Measurements from ENCODE around the gene ANTXRL.

- TF ChIP-seq RAD21 (IDR thresholded peaks at IDR 0.05; ENCODE audit: low read depth) (no peak), EP300 (IDR thresholded peaks at IDR 0.05; ENCODE audit: borderline replicate concordance) (no peak), USF1 (IDR thresholded peaks at IDR 0.05) (no peak), TAF1 (IDR thresholded peaks at IDR 0.05; ENCODE audit: low read depth) (no peak), CEBPB (IDR thresholded peaks at IDR 0.05) (no peak), FOXM1 (IDR thresholded peaks at IDR 0.05; ENCODE audit: borderline replicate concordance, low read depth) (no peak), ZBTB7A (IDR thresholded peaks at IDR 0.05; ENCODE audit: low read depth) (no peak), YY1 (IDR thresholded peaks at IDR 0.05; ENCODE audit: low read depth) (no peak), TCF12 (IDR thresholded peaks at IDR 0.05; ENCODE audit: low read depth) (no peak), TEAD4 (IDR thresholded peaks at IDR 0.05) (no peak), EGR1 (IDR thresholded peaks at IDR 0.05) (no peak), NFIC (IDR thresholded peaks at IDR 0.05) (no peak)
- TF ChIP-seq, protein P1, sequence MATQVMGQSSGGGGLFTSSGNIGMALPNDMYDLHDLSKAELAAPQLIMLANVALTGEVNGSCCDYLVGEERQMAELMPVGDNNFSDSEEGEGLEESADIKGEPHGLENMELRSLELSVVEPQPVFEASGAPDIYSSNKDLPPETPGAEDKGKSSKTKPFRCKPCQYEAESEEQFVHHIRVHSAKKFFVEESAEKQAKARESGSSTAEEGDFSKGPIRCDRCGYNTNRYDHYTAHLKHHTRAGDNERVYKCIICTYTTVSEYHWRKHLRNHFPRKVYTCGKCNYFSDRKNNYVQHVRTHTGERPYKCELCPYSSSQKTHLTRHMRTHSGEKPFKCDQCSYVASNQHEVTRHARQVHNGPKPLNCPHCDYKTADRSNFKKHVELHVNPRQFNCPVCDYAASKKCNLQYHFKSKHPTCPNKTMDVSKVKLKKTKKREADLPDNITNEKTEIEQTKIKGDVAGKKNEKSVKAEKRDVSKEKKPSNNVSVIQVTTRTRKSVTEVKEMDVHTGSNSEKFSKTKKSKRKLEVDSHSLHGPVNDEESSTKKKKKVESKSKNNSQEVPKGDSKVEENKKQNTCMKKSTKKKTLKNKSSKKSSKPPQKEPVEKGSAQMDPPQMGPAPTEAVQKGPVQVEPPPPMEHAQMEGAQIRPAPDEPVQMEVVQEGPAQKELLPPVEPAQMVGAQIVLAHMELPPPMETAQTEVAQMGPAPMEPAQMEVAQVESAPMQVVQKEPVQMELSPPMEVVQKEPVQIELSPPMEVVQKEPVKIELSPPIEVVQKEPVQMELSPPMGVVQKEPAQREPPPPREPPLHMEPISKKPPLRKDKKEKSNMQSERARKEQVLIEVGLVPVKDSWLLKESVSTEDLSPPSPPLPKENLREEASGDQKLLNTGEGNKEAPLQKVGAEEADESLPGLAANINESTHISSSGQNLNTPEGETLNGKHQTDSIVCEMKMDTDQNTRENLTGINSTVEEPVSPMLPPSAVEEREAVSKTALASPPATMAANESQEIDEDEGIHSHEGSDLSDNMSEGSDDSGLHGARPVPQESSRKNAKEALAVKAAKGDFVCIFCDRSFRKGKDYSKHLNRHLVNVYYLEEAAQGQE (IDR thresholded peaks at IDR 0.05; ENCODE audit: low read depth): no peak
Observed at GRCh38 chr10:46239247-46239646, 47.5 kb upstream of the ANTXRL start.

Data from Ishikawa (cell line).